Measurements from ENCODE around the gene STPG3. TPM values are rescaled to one million over a fixed set of nuclear protein-coding genes. Genes with fewer than 3 reads are reported as not detected.

Gene STPG3
- polyA plus RNA-seq, 2 of the 4 experiments (the other 2 are of a cell fraction): not detected

DNA sequence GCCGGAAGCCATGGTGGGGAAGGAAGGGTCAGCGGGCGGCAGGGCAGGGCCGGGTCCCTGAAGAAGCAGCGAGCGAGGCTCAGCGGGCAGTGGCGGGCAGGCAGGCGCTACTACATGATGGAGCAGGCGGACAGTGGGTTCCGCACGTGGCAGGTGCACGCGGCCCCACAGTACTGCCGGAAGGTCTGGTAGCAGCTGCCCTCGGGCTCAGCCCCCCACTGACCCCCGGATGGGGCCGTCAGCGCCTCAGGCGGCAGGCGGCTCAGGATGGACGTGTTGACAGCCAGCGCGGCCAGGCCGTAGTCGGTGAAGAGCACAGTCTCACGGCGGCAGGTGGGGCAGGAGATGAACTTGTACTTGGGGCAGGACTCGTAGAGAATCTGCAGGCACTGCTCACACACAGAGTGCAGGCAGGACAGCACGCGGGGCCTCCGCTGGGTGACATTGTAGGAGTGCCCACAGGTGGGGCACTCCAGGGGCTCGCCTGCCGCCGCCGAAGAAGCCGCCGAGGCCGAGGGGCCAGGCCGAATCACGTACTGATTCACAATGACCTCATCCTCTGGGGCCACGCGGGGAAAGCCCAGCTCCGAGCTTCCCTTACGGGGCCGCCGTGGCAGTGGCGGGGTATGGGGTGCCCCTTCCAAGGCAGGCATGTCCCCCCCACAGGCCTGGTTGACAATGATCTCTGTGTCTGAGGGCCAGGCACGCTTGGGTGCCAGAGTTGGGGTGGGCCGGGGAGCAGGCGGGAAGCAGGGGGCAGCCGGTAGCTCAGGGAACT, 30.6 kb upstream of the STPG3 start:
- no peak for ATAC-seq
- ChIA-PET POLR2A (interaction anchor here (1.4 kb wide), 1 partner anchor 20 kb away, joined by 4 read pairs; no protein-coding TSS in a partner anchor), CTCF (interaction anchor here (2.3 to 9.9 kb wide), 4 partner anchors 16 to 100 kb away, joined by 9 to 113 read pairs (median 42); partner anchors contain the start of gene TUBB4B)
- no peak for DNase-seq (ENCODE audit: low read depth in 1 of 2, low spot score in 1 of 2)
- 96% methylated on average over 41 of the region's 52 CpGs for WGBS (ENCODE audit: missing lambda C conversion rate)
- no peak for FAIRE-seq
- Histone ChIP-seq H3K27ac (no peak overlapping the region), H3K4me2 (no peak overlapping the region), H3K9me3 (no peaks in the 10 kb centered on the region), H3K4me1 (peaks cover 52% of the 10 kb centered on the region), H3K4me3 (no peak overlapping the region)
- TF ChIP-seq, protein P1, sequence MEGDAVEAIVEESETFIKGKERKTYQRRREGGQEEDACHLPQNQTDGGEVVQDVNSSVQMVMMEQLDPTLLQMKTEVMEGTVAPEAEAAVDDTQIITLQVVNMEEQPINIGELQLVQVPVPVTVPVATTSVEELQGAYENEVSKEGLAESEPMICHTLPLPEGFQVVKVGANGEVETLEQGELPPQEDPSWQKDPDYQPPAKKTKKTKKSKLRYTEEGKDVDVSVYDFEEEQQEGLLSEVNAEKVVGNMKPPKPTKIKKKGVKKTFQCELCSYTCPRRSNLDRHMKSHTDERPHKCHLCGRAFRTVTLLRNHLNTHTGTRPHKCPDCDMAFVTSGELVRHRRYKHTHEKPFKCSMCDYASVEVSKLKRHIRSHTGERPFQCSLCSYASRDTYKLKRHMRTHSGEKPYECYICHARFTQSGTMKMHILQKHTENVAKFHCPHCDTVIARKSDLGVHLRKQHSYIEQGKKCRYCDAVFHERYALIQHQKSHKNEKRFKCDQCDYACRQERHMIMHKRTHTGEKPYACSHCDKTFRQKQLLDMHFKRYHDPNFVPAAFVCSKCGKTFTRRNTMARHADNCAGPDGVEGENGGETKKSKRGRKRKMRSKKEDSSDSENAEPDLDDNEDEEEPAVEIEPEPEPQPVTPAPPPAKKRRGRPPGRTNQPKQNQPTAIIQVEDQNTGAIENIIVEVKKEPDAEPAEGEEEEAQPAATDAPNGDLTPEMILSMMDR (IDR thresholded peaks at IDR 0.05): no peak
- no peak for TF ChIP-seq HOXB5 (CRISPR knock-in tag; IDR thresholded peaks at IDR 0.05)
- TF ChIP-seq, protein P2, sequence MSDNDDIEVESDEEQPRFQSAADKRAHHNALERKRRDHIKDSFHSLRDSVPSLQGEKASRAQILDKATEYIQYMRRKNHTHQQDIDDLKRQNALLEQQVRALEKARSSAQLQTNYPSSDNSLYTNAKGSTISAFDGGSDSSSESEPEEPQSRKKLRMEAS (IDR thresholded peaks at IDR 0.05): no peak
- TF ChIP-seq POLR2AphosphoS2 (conservative IDR thresholded peaks at IDR 0.05; ENCODE audit: low read length): no peak
- no peak for TF ChIP-seq CBX8 (IDR thresholded peaks at IDR 0.05)
- TF ChIP-seq SMC3 (IDR thresholded peaks at IDR 0.05): no peak
- TF ChIP-seq CEBPB (IDR thresholded peaks at IDR 0.05): no peak
- TF ChIP-seq TFCP2L1 (CRISPR knock-in tag; IDR thresholded peaks at IDR 0.05): no peak
- TF ChIP-seq KDM1A (IDR thresholded peaks at IDR 0.05; ENCODE audit: low read depth): no peak
- no peak for TF ChIP-seq JUNB (IDR thresholded peaks at IDR 0.05)
- TF ChIP-seq USF2 (IDR thresholded peaks at IDR 0.05): no peak

DNA sequence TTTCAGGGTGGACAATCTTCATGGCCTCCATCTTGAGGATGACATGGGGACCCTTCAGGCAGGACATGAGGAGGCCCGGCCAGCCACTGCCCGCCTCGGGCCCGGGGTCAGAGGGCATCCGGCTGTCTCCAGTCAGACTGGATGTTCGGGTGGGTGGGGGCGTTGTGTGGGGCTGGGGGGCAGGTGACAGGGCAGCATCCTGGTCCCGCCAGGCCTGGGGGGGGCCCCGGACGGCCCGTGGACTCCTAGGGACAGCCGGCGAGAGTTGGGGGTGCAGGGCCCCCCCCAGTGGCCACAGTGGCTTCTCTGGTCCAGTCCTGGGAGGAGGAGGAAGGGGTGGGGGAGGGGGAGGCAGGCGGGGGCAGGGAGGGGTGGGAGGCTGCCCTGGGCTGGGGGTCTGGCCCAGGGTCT, 30.0 kb upstream of the STPG3 start:
- 96% methylated on average over 5 of the region's 14 CpGs for WGBS (ENCODE audit: missing lambda C conversion rate)
- TF ChIP-seq HEYL (CRISPR knock-in tag; IDR thresholded peaks at IDR 0.05): no peak
- no peak for TF ChIP-seq MAZ (IDR thresholded peaks at IDR 0.05; ENCODE audit: borderline replicate concordance, low read depth, low read length)
- no peak for TF ChIP-seq FOSL2 (IDR thresholded peaks at IDR 0.05)
- no peak for TF ChIP-seq FOSL2 (CRISPR knock-in tag; IDR thresholded peaks at IDR 0.05)
- TF ChIP-seq HMGXB4 (CRISPR knock-in tag; IDR thresholded peaks at IDR 0.05; ENCODE audit: borderline replicate concordance): no peak
- no peak for TF ChIP-seq SMC3 (IDR thresholded peaks at IDR 0.05)
- TF ChIP-seq CHD4 (IDR thresholded peaks at IDR 0.05; ENCODE audit: borderline replicate concordance): no peak
- TF ChIP-seq BHLHE40 (IDR thresholded peaks at IDR 0.05; ENCODE audit: low read depth, low read length): no peak
- TF ChIP-seq EP300 (IDR thresholded peaks at IDR 0.05): no peak
- DNase-seq (ENCODE audit: low read depth in 1 of 2, low spot score in 1 of 2): no peak
- FAIRE-seq: no peak
- ChIA-PET CTCF (interaction anchor here (9.0 to 9.9 kb wide), 2 partner anchors 16 to 101 kb away, joined by 71 to 113 read pairs; partner anchors contain the start of gene TUBB4B), POLR2A (interaction anchor here (1.4 kb wide), 1 partner anchor 19 kb away, joined by 4 read pairs; no protein-coding TSS in a partner anchor)
- ATAC-seq: no peak
- H3K9me3 ChIP-seq: no peaks in the 10 kb centered on the region
- H3K4me2 ChIP-seq: peak overlapping the region; percentile 82; the same call in 2 of the 3 replicates
- peak overlapping the region in 1 of 2 experiments; percentile 89; a peak in 3 of 6 replicates for H3K27ac ChIP-seq
- H3K4me3 ChIP-seq: no peak overlapping the region
- H3K4me1 ChIP-seq: peaks cover 58% of the 10 kb centered on the region
